Trophoblast cell (in vitro differentiated cells and primary cell): ENCODE results near the gene LRRC7.

Experiments used
- DNase-seq, 2 donors: peaks; one replicate each; pipeline ENCODE4 v3.0.0-alpha.2; 2016
- H2AFZ ChIP-seq: 2 replicates; pipeline ENCODE4 v1.6.1; 2013; ENCODE audit warnings: low read length, moderate library complexity, mild to moderate bottlenecking; ENCODE audit not compliant: insufficient read depth, poor library complexity
- H2AK5ac ChIP-seq: 2 replicates; pipeline ENCODE4 v1.6.1; 2013; ENCODE audit warnings: mild to moderate bottlenecking, low read length
- H2BK120ac ChIP-seq: 2 replicates; pipeline ENCODE4 v1.6.1; 2013; ENCODE audit warnings: low read length, mild to moderate bottlenecking, moderate library complexity; ENCODE audit not compliant: insufficient read depth, poor library complexity
- H2BK12ac ChIP-seq: 2 replicates; pipeline ENCODE4 v1.6.1; 2013; ENCODE audit warnings: mild to moderate bottlenecking, low read length, moderate library complexity
- H2BK5ac ChIP-seq: 2 replicates; pipeline ENCODE4 v1.6.1; 2013; ENCODE audit warnings: low read length, low read depth, moderate library complexity, mild to moderate bottlenecking; ENCODE audit not compliant: poor library complexity
- H3K14ac ChIP-seq: 2 replicates; pipeline ENCODE4 v1.6.1; 2013; ENCODE audit warnings: mild to moderate bottlenecking, low read length
- H3K18ac ChIP-seq: 2 replicates; pipeline ENCODE4 v1.6.1; 2013; ENCODE audit warnings: mild to moderate bottlenecking, low read length
- H3K23ac ChIP-seq: 2 replicates; pipeline ENCODE4 v1.6.1; 2013; ENCODE audit warnings: low read length
- H3K27ac ChIP-seq: 2 replicates; pipeline ENCODE4 v1.5.1; 2013; ENCODE audit warnings: low read depth, mild to moderate bottlenecking, inconsistent platforms, low read length, moderate library complexity
- H3K27me3 ChIP-seq: 2 replicates; pipeline ENCODE4 v1.6.1; 2013; ENCODE audit warnings: inconsistent platforms, mild to moderate bottlenecking, low read length, moderate library complexity; ENCODE audit not compliant: insufficient read depth
- H3K36me3 ChIP-seq, 2 experiments: 1 replicate in 1 of 2; 2 replicates in 1 of 2; pipeline ENCODE4 v1.6.1; 2013; ENCODE audit warnings: low read length in 2 of 2, mild to moderate bottlenecking in 2 of 2, moderate library complexity in 1 of 2; ENCODE audit not compliant: insufficient read depth in 2 of 2, control insufficient read depth in 1 of 2
- H3K4ac ChIP-seq: 2 replicates; pipeline ENCODE4 v1.6.1; 2013; ENCODE audit warnings: low read depth, mild to moderate bottlenecking, low read length, moderate library complexity
- H3K4me1 ChIP-seq, 2 experiments: 1 replicate in 1 of 2; 2 replicates in 1 of 2; pipeline ENCODE4 v1.6.1; 2013; ENCODE audit warnings: low read length in 2 of 2, mild to moderate bottlenecking in 2 of 2, moderate library complexity in 1 of 2; ENCODE audit not compliant: insufficient read depth in 2 of 2, control insufficient read depth in 1 of 2
- H3K4me2 ChIP-seq: 2 replicates; pipeline ENCODE4 v1.6.1; 2013; ENCODE audit warnings: inconsistent platforms, mild to moderate bottlenecking, low read length, moderate library complexity
- H3K4me3 ChIP-seq: 2 replicates; pipeline ENCODE4 v1.5.1; 2013; ENCODE audit warnings: mild to moderate bottlenecking, low read depth, low read length, inconsistent platforms
- H3K79me1 ChIP-seq: one replicate; pipeline ENCODE4 v1.6.1; 2013; ENCODE audit warnings: low read length
- H3K79me2 ChIP-seq: 2 replicates; pipeline ENCODE4 v1.6.1; 2013; ENCODE audit warnings: low read length, mild to moderate bottlenecking; ENCODE audit not compliant: control insufficient read depth, insufficient read depth, poor library complexity
- H3K9ac ChIP-seq: 2 replicates; pipeline ENCODE4 v1.6.1; 2013; ENCODE audit warnings: mild to moderate bottlenecking, low read length
- H3K9me3 ChIP-seq: 2 replicates; pipeline ENCODE4 v1.6.1; 2013; ENCODE audit warnings: low read depth, mild to moderate bottlenecking, control low read depth, inconsistent platforms, low read length; ENCODE audit not compliant: insufficient read depth
- H4K12ac ChIP-seq: 2 replicates; pipeline ENCODE4 v1.6.1; 2013; ENCODE audit warnings: low read depth, mild to moderate bottlenecking, low read length, moderate library complexity
- H4K8ac ChIP-seq: 2 replicates; pipeline ENCODE4 v1.6.1; 2013; ENCODE audit warnings: low read depth, mild to moderate bottlenecking, low read length, moderate library complexity
- H4K91ac ChIP-seq: one replicate; pipeline ENCODE4 v1.6.1; 2013; ENCODE audit warnings: low read depth, mild to moderate bottlenecking, low read length, moderate library complexity
- WGBS: extraction: QIAGEN DNeasy Blood & Tissue Kit; methylation state at CpG from one replicate; pipeline ENCODE4 v1.1.7; 2013; ENCODE audit warnings: missing lambda C conversion rate; ENCODE audit not compliant: insufficient read length, insufficient coverage; ENCODE audit errors: extremely low coverage; 5-methylcytosine and 5-hydroxymethylcytosine counted together

LRRC7 gene

DNA sequence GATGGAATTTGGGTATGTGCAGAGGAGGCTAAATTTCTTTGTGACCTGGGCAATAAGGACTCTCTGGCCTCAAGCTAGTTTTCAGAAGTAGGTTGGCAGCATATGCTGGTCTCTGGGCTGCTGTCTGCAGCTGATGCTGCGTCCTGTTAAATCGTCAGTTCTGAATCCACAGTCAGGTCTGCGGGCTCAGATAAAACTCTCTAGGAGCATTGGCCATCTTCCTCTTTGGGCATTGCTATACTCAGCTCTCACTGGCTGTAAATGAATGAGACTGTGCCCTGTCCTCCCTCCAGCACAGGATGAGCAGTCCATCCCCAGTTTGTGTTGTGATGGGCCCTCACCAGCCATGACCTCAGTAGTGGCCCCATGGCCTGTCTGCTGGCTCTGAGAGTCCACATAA is 365.0 kb downstream of the LRRC7 start:
- Histone ChIP-seq H2AK5ac (no peak overlapping the region), H2BK12ac (no peak overlapping the region), H3K23ac (no peak overlapping the region), H3K18ac (no peak overlapping the region), H2BK5ac (no peak overlapping the region), H3K4me2 (no peak overlapping the region), H3K4me3 (no peak overlapping the region), H3K79me2 (no peaks in the 10 kb centered on the region), H3K4ac (no peak overlapping the region), H4K91ac (no peak overlapping the region), H3K9ac (no peak overlapping the region), H2AFZ (no peak overlapping the region), H3K27ac (no peak overlapping the region), H3K4me1 (no peaks in the 10 kb centered on the region), H2BK120ac (no peak overlapping the region), H3K36me3 (no peaks in the 10 kb centered on the region), H3K27me3 (no peaks in the 10 kb centered on the region), H3K14ac (no peak overlapping the region), H4K12ac (no peak overlapping the region), H4K8ac (no peak overlapping the region), H3K79me1 (no peaks in the 10 kb centered on the region), H3K9me3 (no peaks in the 10 kb centered on the region)
- no CpG with 5 or more reads among the region's 3 CpGs for WGBS
- no peak for DNase-seq

DNA sequence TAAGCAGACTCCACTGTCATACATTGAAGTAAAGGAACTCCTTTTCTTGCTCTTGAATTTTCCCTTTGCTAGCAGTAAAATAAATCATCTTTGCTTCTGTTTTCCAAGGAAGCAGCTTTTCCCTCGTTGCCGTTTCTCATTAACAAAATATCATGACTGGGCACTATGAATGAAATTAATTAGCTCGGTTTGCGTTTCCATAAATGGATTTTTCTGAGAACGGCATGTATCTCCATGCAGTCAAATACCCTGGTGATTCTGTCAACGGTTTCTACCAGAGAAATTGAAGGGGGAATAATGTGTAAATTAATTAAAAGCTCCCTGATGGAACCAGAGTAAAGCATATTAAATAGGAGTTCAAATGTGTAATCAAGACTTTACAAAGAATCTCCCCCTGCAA is 372.5 kb downstream of the LRRC7 start:
- Histone ChIP-seq H3K18ac (no peak overlapping the region), H3K79me2 (no peaks in the 10 kb centered on the region), H3K14ac (no peak overlapping the region), H3K4me1 (no peaks in the 10 kb centered on the region), H3K4ac (no peak overlapping the region), H4K12ac (no peak overlapping the region), H3K27ac (no peak overlapping the region), H3K23ac (no peak overlapping the region), H2BK5ac (no peak overlapping the region), H3K36me3 (no peaks in the 10 kb centered on the region), H3K9ac (no peak overlapping the region), H2AFZ (no peak overlapping the region), H3K4me3 (no peak overlapping the region), H3K79me1 (no peaks in the 10 kb centered on the region), H4K8ac (no peak overlapping the region), H2BK120ac (no peak overlapping the region), H2BK12ac (no peak overlapping the region), H4K91ac (no peak overlapping the region), H3K27me3 (no peaks in the 10 kb centered on the region), H2AK5ac (no peak overlapping the region), H3K4me2 (no peak overlapping the region), H3K9me3 (no peaks in the 10 kb centered on the region)
- no peak for DNase-seq
- no CpG with 5 or more reads among the region's 6 CpGs for WGBS

DNA sequence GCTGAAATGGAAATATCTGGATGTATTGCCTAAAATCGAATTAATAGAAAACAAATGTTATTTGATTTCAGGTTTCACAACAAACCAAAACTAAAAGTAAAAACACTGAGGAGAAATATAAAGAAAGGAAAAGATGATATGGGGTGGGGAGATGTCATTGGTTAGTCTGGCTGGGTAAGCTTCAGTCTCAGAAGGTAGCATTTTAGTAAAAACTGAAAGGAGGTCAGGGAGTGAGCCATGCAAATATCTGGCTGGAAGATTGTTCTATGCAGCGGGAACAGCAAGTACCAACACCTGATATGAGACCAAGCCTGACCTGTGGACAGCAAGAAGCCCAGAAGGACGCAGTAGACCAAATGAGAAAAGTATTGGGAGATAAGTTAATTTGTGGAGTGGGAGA is 373.1 kb downstream of the LRRC7 start:
- Histone ChIP-seq H3K4me1 (no peaks in the 10 kb centered on the region), H3K79me1 (no peaks in the 10 kb centered on the region), H3K79me2 (no peaks in the 10 kb centered on the region), H3K27ac (no peak overlapping the region), H3K36me3 (no peaks in the 10 kb centered on the region), H3K9me3 (no peaks in the 10 kb centered on the region), H3K27me3 (no peaks in the 10 kb centered on the region), H2BK120ac (no peak overlapping the region), H4K91ac (no peak overlapping the region), H4K12ac (no peak overlapping the region), H4K8ac (no peak overlapping the region), H3K23ac (no peak overlapping the region), H3K9ac (no peak overlapping the region), H2BK12ac (no peak overlapping the region), H2AK5ac (no peak overlapping the region), H3K4me2 (no peak overlapping the region), H3K4ac (no peak overlapping the region), H3K18ac (no peak overlapping the region), H3K14ac (no peak overlapping the region), H2BK5ac (no peak overlapping the region), H2AFZ (no peak overlapping the region), H3K4me3 (no peak overlapping the region)
- DNase-seq = no peak
- WGBS = no CpG with 5 or more reads among the region's 3 CpGs

DNA sequence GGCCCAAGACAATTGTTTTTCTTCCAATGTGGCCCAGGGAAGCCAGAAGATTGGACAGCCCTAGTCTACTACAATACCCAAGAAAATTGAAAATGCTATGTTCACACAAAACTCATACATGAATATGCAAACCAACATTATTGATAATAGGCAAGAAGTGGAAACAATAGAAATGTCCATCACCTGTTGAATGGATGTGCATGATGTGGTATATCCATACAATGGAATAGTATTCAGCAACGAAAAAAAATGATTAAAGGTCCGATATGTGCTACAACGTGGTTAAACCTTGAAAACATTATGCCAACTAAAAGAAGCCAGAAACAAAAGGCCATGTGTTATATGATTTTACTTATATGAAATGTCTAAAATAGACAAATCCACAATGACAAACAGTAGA is 375.3 kb downstream of the LRRC7 start:
- H2AK5ac ChIP-seq = no peak overlapping the region
- H2BK12ac ChIP-seq = no peak overlapping the region
- no peak overlapping the region for H3K18ac ChIP-seq
- H3K4me1 ChIP-seq = no peaks in the 10 kb centered on the region
- no peak overlapping the region for H2AFZ ChIP-seq
- no peak overlapping the region for H4K8ac ChIP-seq
- H3K79me2 ChIP-seq = no peaks in the 10 kb centered on the region
- H2BK120ac ChIP-seq = no peak overlapping the region
- no peak overlapping the region for H3K9ac ChIP-seq
- no peak overlapping the region for H3K4me3 ChIP-seq
- H2BK5ac ChIP-seq = no peak overlapping the region
- no peak overlapping the region for H3K14ac ChIP-seq
- no peak overlapping the region for H4K12ac ChIP-seq
- H3K23ac ChIP-seq = no peak overlapping the region
- no peaks in the 10 kb centered on the region for H3K36me3 ChIP-seq
- WGBS = no CpG with 5 or more reads among the region's 3 CpGs
- H4K91ac ChIP-seq = no peak overlapping the region
- no peak overlapping the region for H3K4me2 ChIP-seq
- no peaks in the 10 kb centered on the region for H3K9me3 ChIP-seq
- DNase-seq = no peak
- H3K4ac ChIP-seq = no peak overlapping the region
- H3K27ac ChIP-seq = no peak overlapping the region
- H3K27me3 ChIP-seq = no peaks in the 10 kb centered on the region
- H3K79me1 ChIP-seq = no peaks in the 10 kb centered on the region
